H1 (cell line): Measurements from ENCODE around the gene OLFM1. TPM values are rescaled to one million over a fixed set of nuclear protein-coding genes. Genes with fewer than 3 reads are reported as not detected.

Experiments
- CTCF ChIA-PET: fragments of 300-600 bp; sonication (Branson Sonifier 250); formaldehyde crosslinking; loops from one replicate; lab custom pipeline; 2021; ENCODE audit not compliant: partially characterized antibody; lab: Charles Lee
- POLR2A ChIA-PET: fragments of 300-600 bp; sonication (Branson Sonifier 250); formaldehyde crosslinking; loops from one replicate; lab custom pipeline; 2021; ENCODE audit warnings: inconsistent platforms; ENCODE audit not compliant: partially characterized antibody; lab: Charles Lee
- DNase-seq, 2 experiments: peaks; one replicate each; pipeline versions ENCODE4 v3.0.0 to v3.0.0-alpha.2; 2010 to 2022; ENCODE audit warnings: low spot score in 2 of 2, low read depth in 1 of 2, mixed read lengths in 1 of 2
- FAIRE-seq: peaks from 2 replicates; lab custom pipeline; 2011; peaks lifted over from hg19 to GRCh38; lab: Jason Lieb, UNC
- H2AFZ ChIP-seq: 2 replicates; pipeline ENCODE4 v1.8.1; 2012; ENCODE audit warnings: low read length, inconsistent platforms
- H2AK5ac ChIP-seq: 2 replicates; pipeline ENCODE4 v1.6.1; 2013; ENCODE audit warnings: low read depth, low read length
- H2BK120ac ChIP-seq: replicated peaks from 2 replicates; pipeline ENCODE3; 2013; ENCODE audit warnings: low read depth, low read length, inconsistent platforms
- H2BK12ac ChIP-seq: 2 replicates; pipeline ENCODE4 v1.6.1; 2013; ENCODE audit warnings: low read depth, low read length
- H2BK15ac ChIP-seq: 2 replicates; pipeline ENCODE4 v1.6.1; 2013; ENCODE audit warnings: low read length
- H2BK20ac ChIP-seq: 2 replicates; pipeline ENCODE4 v1.6.1; 2013; ENCODE audit warnings: low read length
- H2BK5ac ChIP-seq: 2 replicates; pipeline ENCODE4 v1.6.1; 2013; ENCODE audit warnings: low read depth, low read length
- H3K14ac ChIP-seq: 2 replicates; pipeline ENCODE4 v1.6.1; 2013; ENCODE audit warnings: inconsistent platforms; ENCODE audit not compliant: insufficient read length
- H3K18ac ChIP-seq: 2 replicates; pipeline ENCODE4 v1.6.1; 2013; ENCODE audit warnings: low read length; ENCODE audit errors: extremely low read depth
- H3K23ac ChIP-seq: 2 replicates; pipeline ENCODE4 v1.6.1; 2013; ENCODE audit warnings: inconsistent platforms; ENCODE audit not compliant: insufficient read length
- H3K23me2 ChIP-seq: 2 replicates; pipeline ENCODE4 v1.6.1; 2013; ENCODE audit warnings: low read depth, low read length
- H3K27ac ChIP-seq: 2 replicates; pipeline ENCODE4 v1.6.1; 2011; ENCODE audit warnings: low read depth, low read length, inconsistent platforms
- H3K27me3 ChIP-seq, 4 experiments: replicated peaks in 1 of 4; 1 replicate in 1 of 4; 2 replicates in 3 of 4; pipeline versions ENCODE4 v1.6.1 to v1.8.1; 2011 to 2013; ENCODE audit warnings: low read length in 3 of 4, mild to moderate bottlenecking in 3 of 4, inconsistent platforms in 2 of 4, mixed read lengths in 2 of 4, moderate library complexity in 1 of 4; ENCODE audit not compliant: control insufficient read depth in 3 of 4, insufficient read depth in 3 of 4; ENCODE audit errors: extremely low read depth in 1 of 4
- H3K36me3 ChIP-seq, 4 experiments: 2 replicates each; pipeline versions ENCODE4 v1.6.1 to v1.8.1; 2011 to 2013; ENCODE audit warnings: mild to moderate bottlenecking in 4 of 4, low read length in 3 of 4, moderate library complexity in 2 of 4, control low read depth in 1 of 4, inconsistent platforms in 1 of 4; ENCODE audit not compliant: insufficient read depth in 4 of 4, control insufficient read depth in 2 of 4
- H3K4ac ChIP-seq: replicated peaks from 2 replicates; pipeline ENCODE3; 2013; ENCODE audit warnings: low read length, low read depth, mixed read lengths, inconsistent platforms; ENCODE audit not compliant: insufficient read length
- H3K4me1 ChIP-seq, 4 experiments: replicated peaks in 1 of 4; 1 replicate in 1 of 4; 2 replicates in 3 of 4; pipeline versions ENCODE4 v1.6.1 to v1.8.1; 2011 to 2013; ENCODE audit warnings: low read length in 3 of 4, inconsistent platforms in 2 of 4, mixed read lengths in 1 of 4; ENCODE audit not compliant: insufficient read depth in 4 of 4, control insufficient read depth in 3 of 4
- H3K4me2 ChIP-seq, 2 experiments: 2 replicates each; pipeline versions ENCODE4 v1.6.1 to v1.8.1; 2011 to 2013; ENCODE audit warnings: low read depth in 2 of 2, low read length in 2 of 2, control low read depth in 1 of 2, inconsistent platforms in 1 of 2, mild to moderate bottlenecking in 1 of 2; ENCODE audit not compliant: insufficient read depth in 1 of 2
- H3K4me3 ChIP-seq, 4 experiments: fragments of 200-600, 300-600 bp in 1 of 4; sonication (generic), shearing (Covaris generic), sonication (Bioruptor Twin) in 1 of 4; 2 replicates each; pipeline versions ENCODE4 v1.5.1 to v1.8.1; 2011 to 2016; ENCODE audit warnings: low read length in 4 of 4, low read depth in 3 of 4, control low read depth in 2 of 4, inconsistent platforms in 2 of 4, mild to moderate bottlenecking in 2 of 4, mixed read lengths in 1 of 4, moderate library complexity in 1 of 4; ENCODE audit not compliant: insufficient read depth in 2 of 4; ENCODE audit errors: extremely low read depth in 1 of 4
- H3K56ac ChIP-seq: replicated peaks from 2 replicates; pipeline ENCODE3; 2013; ENCODE audit warnings: low read depth, mild to moderate bottlenecking, mixed read lengths, low read length, inconsistent platforms; ENCODE audit not compliant: insufficient read length
- H3K79me1 ChIP-seq: 2 replicates; pipeline ENCODE4 v1.6.1; 2013; ENCODE audit warnings: low read depth, low read length, control low read depth
- H3K79me2 ChIP-seq, 2 experiments: 2 replicates each; pipeline versions ENCODE4 v1.6.1 to v1.8.1; 2012 to 2013; ENCODE audit warnings: low read length in 2 of 2, mild to moderate bottlenecking in 2 of 2, inconsistent platforms in 1 of 2; ENCODE audit not compliant: insufficient read depth in 2 of 2, control insufficient read depth in 1 of 2
- H3K9ac ChIP-seq, 4 experiments: replicated peaks in 1 of 4; 1 replicate in 1 of 4; 2 replicates in 3 of 4; pipeline versions ENCODE4 v1.6.1 to v1.8.1; 2011 to 2013; ENCODE audit warnings: low read depth in 3 of 4, low read length in 3 of 4, control low read depth in 2 of 4, mild to moderate bottlenecking in 2 of 4, moderate library complexity in 2 of 4, inconsistent platforms in 1 of 4; ENCODE audit errors: extremely low read depth in 1 of 4
- H3K9me3 ChIP-seq, 2 experiments: 2 replicates each; pipeline versions ENCODE4 v1.6.1 to v1.8.1; 2012 to 2013; ENCODE audit warnings: mild to moderate bottlenecking in 2 of 2, moderate library complexity in 2 of 2, control low read depth in 1 of 2, inconsistent platforms in 1 of 2, low read depth in 1 of 2, low read length in 1 of 2, mixed read lengths in 1 of 2; ENCODE audit not compliant: insufficient read depth in 2 of 2
- H4K20me1 ChIP-seq, 2 experiments: replicated peaks in 1 of 2; 2 replicates each; pipeline versions ENCODE3 to v1.8.1; 2011 to 2013; ENCODE audit warnings: inconsistent platforms in 2 of 2, low read length in 2 of 2, mild to moderate bottlenecking in 1 of 2; ENCODE audit not compliant: insufficient read depth in 2 of 2, control insufficient read depth in 1 of 2
- H4K5ac ChIP-seq: 2 replicates; pipeline ENCODE4 v1.6.1; 2013; ENCODE audit warnings: low read length, low read depth, mixed read lengths, inconsistent platforms; ENCODE audit not compliant: insufficient read length
- H4K8ac ChIP-seq: 2 replicates; pipeline ENCODE4 v1.8.0; 2013; ENCODE audit warnings: mild to moderate bottlenecking, moderate library complexity, low read length, inconsistent platforms; ENCODE audit not compliant: insufficient read depth; ENCODE audit errors: extremely low read depth
- H4K91ac ChIP-seq: replicated peaks from 2 replicates; pipeline ENCODE3; 2013; ENCODE audit warnings: low read length, mixed read lengths, inconsistent platforms; ENCODE audit not compliant: insufficient read length
- ATF3 ChIP-seq: IDR thresholded peaks from 2 replicates; pipeline ENCODE4 v1.6.1; 2011; ENCODE audit warnings: low read depth, mild to moderate bottlenecking, low read length; ENCODE audit not compliant: insufficient read depth
- CBX8 ChIP-seq: fragments of 300-800, 300-1000 bp; sonication (generic); IDR thresholded peaks from 2 replicates; pipeline ENCODE4 v1.7.1; 2016; ENCODE audit warnings: low read depth, low read length, borderline replicate concordance
- CHD1 ChIP-seq: IDR thresholded peaks from 2 replicates; pipeline ENCODE4 v1.6.1; 2012; ENCODE audit warnings: low read depth, low read length, improper control_type of control experiment
- CREB1 ChIP-seq: IDR thresholded peaks from 2 replicates; pipeline ENCODE4 v1.6.1; 2012; ENCODE audit warnings: inconsistent platforms
- CTCF ChIP-seq, 3 experiments: IDR thresholded peaks; 1 replicate in 2 of 3; 2 replicates in 1 of 3; pipeline versions ENCODE4 v1.5.1 to v1.6.1; 2011; ENCODE audit warnings: low read length in 3 of 3, mild to moderate bottlenecking in 3 of 3, inconsistent platforms in 2 of 3, low read depth in 1 of 3, moderate library complexity in 1 of 3; ENCODE audit not compliant: insufficient read depth in 1 of 3; ENCODE audit errors: control extremely low read depth in 1 of 3
- HDAC6 ChIP-seq: IDR thresholded peaks from one replicate; pipeline ENCODE4 v1.7.1; 2012; ENCODE audit warnings: low read depth, mild to moderate bottlenecking, inconsistent platforms, low read length, moderate library complexity
- KDM1A ChIP-seq: fragments of 200-600, 300-600 bp; sonication (generic); IDR thresholded peaks from 2 replicates; pipeline ENCODE4 v1.7.1; 2016; ENCODE audit warnings: mild to moderate bottlenecking, low read length, borderline replicate concordance
- POLR2A ChIP-seq, 2 experiments: IDR thresholded peaks; 1 replicate in 1 of 2; 2 replicates in 1 of 2; pipeline ENCODE4 v1.6.1; 2011; ENCODE audit warnings: low read depth in 2 of 2, low read length in 2 of 2, mild to moderate bottlenecking in 2 of 2; ENCODE audit errors: control extremely low read depth in 1 of 2
- POU5F1 ChIP-seq: IDR thresholded peaks from 2 replicates; pipeline ENCODE4 v1.6.1; 2011; ENCODE audit warnings: low read depth, mild to moderate bottlenecking, low read length, moderate library complexity
- RBBP5 ChIP-seq: IDR thresholded peaks from 2 replicates; pipeline ENCODE4 v1.7.1; 2012; ENCODE audit warnings: low read depth, mild to moderate bottlenecking, inconsistent platforms, low read length, moderate library complexity, borderline replicate concordance
- SAP30 ChIP-seq: fragments of 300-600 bp; sonication (generic); IDR thresholded peaks from 2 replicates; pipeline ENCODE4 v1.7.1; 2012; ENCODE audit warnings: low read length, moderate library complexity, mild to moderate bottlenecking, inconsistent platforms; ENCODE audit not compliant: insufficient read depth, insufficient replicate concordance
- SP4 ChIP-seq: IDR thresholded peaks from 2 replicates; pipeline ENCODE4 v1.6.1; 2012; ENCODE audit warnings: low read length, inconsistent platforms
- WGBS, 2 experiments: shearing (Covaris generic) in 1 of 2; methylation state at CpG; one replicate each; pipeline versions ENCODE4 v1.1.6 to v1.1.7; 2013 to 2015; ENCODE audit warnings: low lambda C conversion rate in 2 of 2, mixed read lengths in 2 of 2, inconsistent platforms in 1 of 2, low coverage in 1 of 2, missing lambda C conversion rate in 1 of 2; ENCODE audit not compliant: insufficient replicate concordance in 2 of 2, insufficient coverage in 1 of 2, insufficient read length in 1 of 2; ENCODE audit errors: extremely low coverage in 1 of 2, missing lambda C conversion rate in 1 of 2; 5-methylcytosine and 5-hydroxymethylcytosine counted together
- polyA plus RNA-seq, 7 experiments: library from polyadenylated mRNA; depleted of rRNA in 3 of 7; stranded (reverse) in 5 of 7; unstranded in 2 of 7; fragments of >200 nt in 5 of 7; fragments of 200-250 nt in 2 of 7; gene quantifications; 1 replicate in 5 of 7; 2 replicates in 1 of 7; 4 replicates in 1 of 7; pipeline versions ENCODE4 v1.2.1 to v1.2.3, GENCODE V29; 2011 to 2013; ENCODE audit warnings: missing spikeins in 2 of 7, mixed read lengths in 2 of 7
- total RNA-seq: library from RNA; stranded (reverse); fragmentation: NEBNext Ultra II Directional; extraction: Animal tissue kit (Norgen Biotek cat#: 25700); gene quantifications from 2 replicates; pipeline ENCODE4 v1.2.1, GENCODE V29; 2021

OLFM1 gene
- total and polyA plus RNA-seq, 2 of the 8 experiments (the other 6 are each of a cell fraction or from before 2014, with no cell fraction given), result 53.0 to 53.4 TPM

- Histone ChIP-seq H3K27me3 (peaks cover 0 to 4% (median 0%) of the 10 kb centered on the region in 4 experiments; a peak in 3 of 7 replicates), H4K20me1 (no peaks in the 10 kb centered on the region), H2BK120ac (no peak overlapping the region), H3K23me2 (no peaks in the 10 kb centered on the region), H2BK12ac (no peak overlapping the region; the same call in 1 of the 2 replicates), H3K23ac (no peak overlapping the region), H2BK5ac (no peak overlapping the region), H3K27ac (no peak overlapping the region), H2AFZ (no peak overlapping the region), H3K4ac (no peak overlapping the region), H3K9ac (no peak overlapping the region), H4K8ac (no peak overlapping the region), H3K79me2 (no peaks in the 10 kb centered on the region), H3K56ac (no peak overlapping the region), H3K18ac (no peak overlapping the region), H3K4me1 (peaks cover 2 to 10% (median 5%) of the 10 kb centered on the region in 4 experiments), H3K9me3 (peaks cover 11 to 21% of the 10 kb centered on the region in 2 experiments), H4K91ac (no peak overlapping the region), H3K79me1 (no peaks in the 10 kb centered on the region), H3K14ac (no peak overlapping the region), H2BK20ac (no peak overlapping the region), H3K4me3 (no peak overlapping the region), H4K5ac (no peak overlapping the region), H2AK5ac (no peak overlapping the region), H2BK15ac (no peak overlapping the region), H3K36me3 (no peaks in the 10 kb centered on the region), H3K4me2 (no peak overlapping the region)
- DNase-seq, result no peak
- POLR2A ChIA-PET, result no interaction called here
- CTCF ChIA-PET, result interaction anchor here (1.4 to 3.2 kb wide), 3 partner anchors 8 to 20 kb away, joined by 3 to 13 read pairs (median 6); no protein-coding TSS in a partner anchor
- WGBS, 2 experiments, result 87% methylated on average over 6 of the region's 6 CpGs; no CpG with 5 or more reads in 1 of the 2 experiments
- FAIRE-seq, result no peak
- no peak for TF ChIP-seq KDM1A
- TF ChIP-seq HDAC6, result no peak
- TF ChIP-seq POLR2A (IDR thresholded peaks at IDR 0.05; ENCODE audit: control extremely low read depth in 1 of 2, low read depth in 2 of 2, low read length in 2 of 2), result no peak
- TF ChIP-seq RBBP5, result no peak
- no peak for TF ChIP-seq CTCF (IDR thresholded peaks at IDR 0.05; ENCODE audit: control extremely low read depth in 1 of 3, insufficient read depth in 1 of 3, low read depth in 1 of 3, low read length in 3 of 3)
- no peak for TF ChIP-seq CHD1
- no peak for TF ChIP-seq SAP30
- no peak for TF ChIP-seq CREB1
- no peak for TF ChIP-seq CBX8
- TF ChIP-seq POU5F1, result no peak
- TF ChIP-seq SP4, result no peak
- no peak for TF ChIP-seq ATF3
These were observed 48.5 kb downstream of the OLFM1 start for GRCh38 chr9:135135929-135136315.
